Subcutaneous adipose tissue (tissue), 4 donors: ENCODE results near the gene FOSB. TPM values are rescaled to one million over a fixed set of nuclear protein-coding genes. Genes with fewer than 3 reads are reported as not detected.

Experiments
- CTCF ChIP-seq: fragments of 450-650 bp; IDR thresholded peaks from one replicate; pipeline ENCODE4 v1.5.1; 2016; ENCODE audit warnings: low read depth, mild to moderate bottlenecking, control low read depth, antibody characterized with exemption, moderate library complexity
- total RNA-seq, 4 donors: library from RNA; depleted of rRNA; stranded (reverse); fragments of >200 nt; gene quantifications; one replicate each; pipeline ENCODE4 v1.1.0, GENCODE V29; 2016

The FOSB gene
- total RNA-seq, 4 donors from 2014 or later: 1.8 to 14.5 (median 2.4) TPM

DNA sequence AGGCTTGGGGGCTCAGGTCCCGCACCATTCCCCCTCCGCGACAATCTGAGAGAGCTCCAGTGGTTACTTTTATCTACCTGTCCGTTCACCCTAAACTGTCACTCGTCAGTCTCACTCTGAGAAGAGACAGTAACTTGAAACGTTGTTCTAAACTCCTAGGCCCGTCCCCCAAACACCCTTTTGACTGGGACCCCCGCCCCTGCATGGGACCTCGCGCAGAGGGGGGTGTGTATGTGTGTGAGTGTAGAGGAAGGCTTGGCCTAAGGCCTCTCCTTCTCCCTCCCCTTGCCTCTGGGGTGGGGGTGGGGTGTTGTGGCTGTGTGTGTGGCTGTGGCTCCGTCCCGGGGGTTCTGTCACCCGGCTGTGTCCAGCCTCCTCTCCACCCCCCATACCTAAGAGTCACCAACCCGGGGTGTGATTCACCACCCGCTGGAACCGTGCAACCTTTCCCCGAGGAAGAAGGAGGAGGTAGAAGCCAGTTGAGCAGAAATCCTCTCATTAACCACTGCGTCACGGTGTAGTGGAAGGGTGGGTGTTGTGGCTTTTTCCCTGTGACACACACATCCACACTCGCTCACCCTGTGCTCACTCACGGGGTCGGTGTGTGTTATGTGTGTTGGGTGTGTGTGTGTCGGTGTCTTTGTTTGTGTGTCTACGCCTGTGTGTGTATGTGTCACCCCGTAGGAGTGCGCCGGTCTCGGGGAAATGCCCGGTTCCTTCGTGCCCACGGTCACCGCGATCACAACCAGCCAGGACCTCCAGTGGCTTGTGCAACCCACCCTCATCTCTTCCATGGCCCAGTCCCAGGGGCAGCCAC is 2.4 kb downstream of the FOSB start:
- TF ChIP-seq CTCF: no peak

GRCh38 chr19:45470762-45471081 is 2.9 kb downstream of the FOSB start:
- no peak for TF ChIP-seq CTCF

DNA sequence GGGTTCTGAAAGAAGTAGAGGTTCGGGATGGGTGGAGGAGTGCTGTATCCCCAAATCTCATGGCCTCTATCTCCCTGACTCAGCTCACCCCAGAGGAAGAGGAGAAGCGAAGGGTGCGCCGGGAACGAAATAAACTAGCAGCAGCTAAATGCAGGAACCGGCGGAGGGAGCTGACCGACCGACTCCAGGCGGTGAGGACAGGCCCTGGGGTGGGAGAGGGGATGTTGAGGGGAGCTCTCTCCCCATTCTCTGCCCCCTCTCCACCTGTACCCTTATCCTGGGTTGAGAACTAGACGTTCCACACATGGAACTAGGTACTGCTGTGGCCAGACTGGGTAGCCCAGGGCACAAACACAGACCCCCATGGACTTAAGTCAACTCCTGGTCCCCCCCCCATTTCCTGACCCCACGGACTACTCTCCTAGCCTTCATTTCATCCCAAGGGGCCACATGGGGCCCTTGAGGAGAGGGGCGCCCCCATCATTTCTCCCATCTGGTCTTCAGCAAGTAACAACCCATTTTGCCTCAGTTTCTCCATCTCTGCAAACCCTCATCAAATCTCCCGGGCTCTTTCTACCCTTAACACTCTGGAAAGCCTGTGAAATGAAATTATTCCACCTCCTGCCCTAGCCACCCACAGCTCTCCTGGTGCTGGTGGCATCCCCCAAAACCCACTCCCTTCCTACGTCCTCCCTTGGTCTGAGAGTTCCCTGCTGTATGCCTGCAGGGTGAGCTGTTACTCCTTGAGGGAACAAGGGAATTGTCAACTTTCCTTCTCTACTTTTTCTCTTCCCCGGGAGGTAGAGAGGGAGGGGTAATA is 3.5 kb downstream of the FOSB start:
- TF ChIP-seq CTCF: no peak

GRCh38 chr19:45471931-45472562 is 4.3 kb downstream of the FOSB start:
- TF ChIP-seq CTCF: no peak

DNA sequence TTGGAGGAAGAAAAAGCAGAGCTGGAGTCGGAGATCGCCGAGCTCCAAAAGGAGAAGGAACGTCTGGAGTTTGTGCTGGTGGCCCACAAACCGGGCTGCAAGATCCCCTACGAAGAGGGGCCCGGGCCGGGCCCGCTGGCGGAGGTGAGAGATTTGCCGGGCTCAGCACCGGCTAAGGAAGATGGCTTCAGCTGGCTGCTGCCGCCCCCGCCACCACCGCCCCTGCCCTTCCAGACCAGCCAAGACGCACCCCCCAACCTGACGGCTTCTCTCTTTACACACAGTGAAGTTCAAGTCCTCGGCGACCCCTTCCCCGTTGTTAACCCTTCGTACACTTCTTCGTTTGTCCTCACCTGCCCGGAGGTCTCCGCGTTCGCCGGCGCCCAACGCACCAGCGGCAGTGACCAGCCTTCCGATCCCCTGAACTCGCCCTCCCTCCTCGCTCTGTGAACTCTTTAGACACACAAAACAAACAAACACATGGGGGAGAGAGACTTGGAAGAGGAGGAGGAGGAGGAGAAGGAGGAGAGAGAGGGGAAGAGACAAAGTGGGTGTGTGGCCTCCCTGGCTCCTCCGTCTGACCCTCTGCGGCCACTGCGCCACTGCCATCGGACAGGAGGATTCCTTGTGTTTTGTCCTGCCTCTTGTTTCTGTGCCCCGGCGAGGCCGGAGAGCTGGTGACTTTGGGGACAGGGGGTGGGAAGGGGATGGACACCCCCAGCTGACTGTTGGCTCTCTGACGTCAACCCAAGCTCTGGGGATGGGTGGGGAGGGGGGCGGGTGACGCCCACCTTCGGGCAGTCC is 5.0 kb downstream of the FOSB start:
- TF ChIP-seq CTCF: no peak

- no peak for TF ChIP-seq CTCF
These were observed 5.5 kb downstream of the FOSB start for GRCh38 chr19:45473367-45473681.
